ENCODE measurements around the gene CTXN1. TPM values are rescaled to one million over a fixed set of nuclear protein-coding genes. Genes with fewer than 3 reads are reported as not detected.

The CTXN1 gene
- total RNA-seq, 3 donors from 2014 or later (not counting 1 experiment from before 2014, with no cell fraction given) = 0.39 TPM; not detected in 2

DNA sequence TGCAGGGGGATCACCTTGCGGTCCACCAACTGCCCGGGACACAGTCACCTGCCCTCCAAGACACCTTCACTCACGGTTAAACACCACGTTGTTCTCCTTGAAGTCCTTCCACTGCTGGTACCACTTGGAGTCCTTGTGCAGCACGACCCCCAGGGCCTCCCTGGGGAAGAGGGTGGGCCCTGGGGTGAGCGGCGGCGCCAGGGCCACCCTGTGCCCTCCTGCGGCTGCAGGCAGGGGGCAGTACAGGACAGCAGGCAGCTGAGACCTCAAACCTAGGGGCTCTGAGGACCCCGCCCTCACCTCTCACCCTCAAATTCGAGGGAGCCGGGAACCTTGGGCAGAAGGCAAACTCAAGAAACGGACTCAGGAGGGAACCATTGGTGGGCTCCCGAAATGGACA lies 7.5 kb upstream of the CTXN1 start:
- 89% methylated on average over 14 of the region's 14 CpGs for WGBS (ENCODE audit: insufficient coverage)
- Histone ChIP-seq H3K36me3 (ENCODE audit: control insufficient read depth, insufficient read depth, low read length) (peaks cover 64% of the 10 kb centered on the region), H3K9me3 (ENCODE audit: control insufficient read depth, insufficient read depth, low read length) (no peaks in the 10 kb centered on the region), H3K4me3 (ENCODE audit: low read length) (no peak overlapping the region), H3K27me3 (ENCODE audit: control insufficient read depth, insufficient read depth, low read length) (no peaks in the 10 kb centered on the region), H3K27ac (ENCODE audit: low read length) (no peak overlapping the region), H3K4me1 (ENCODE audit: control insufficient read depth, insufficient read depth, low read length) (peaks cover 9% of the 10 kb centered on the region)
- Mint-ChIP-seq H3K4me1 (peaks cover 0 to 8% of the 10 kb centered on the region in 2 donors), H3K27ac (no peak overlapping the region), H3K9me3 (no peaks in the 10 kb centered on the region), H3K27me3 (ENCODE audit: low read depth in 2 of 2) (no peaks in the 10 kb centered on the region), H3K4me3 (no peak overlapping the region), H3K36me3 (no peaks in the 10 kb centered on the region)
- DNase-seq (peak in 1 of 2 donors; percentile 14), ATAC-seq (no peak)
- intact Hi-C loops (cut with micrococcal nuclease) = no loop called here
- TF ChIP-seq, protein P1, sequence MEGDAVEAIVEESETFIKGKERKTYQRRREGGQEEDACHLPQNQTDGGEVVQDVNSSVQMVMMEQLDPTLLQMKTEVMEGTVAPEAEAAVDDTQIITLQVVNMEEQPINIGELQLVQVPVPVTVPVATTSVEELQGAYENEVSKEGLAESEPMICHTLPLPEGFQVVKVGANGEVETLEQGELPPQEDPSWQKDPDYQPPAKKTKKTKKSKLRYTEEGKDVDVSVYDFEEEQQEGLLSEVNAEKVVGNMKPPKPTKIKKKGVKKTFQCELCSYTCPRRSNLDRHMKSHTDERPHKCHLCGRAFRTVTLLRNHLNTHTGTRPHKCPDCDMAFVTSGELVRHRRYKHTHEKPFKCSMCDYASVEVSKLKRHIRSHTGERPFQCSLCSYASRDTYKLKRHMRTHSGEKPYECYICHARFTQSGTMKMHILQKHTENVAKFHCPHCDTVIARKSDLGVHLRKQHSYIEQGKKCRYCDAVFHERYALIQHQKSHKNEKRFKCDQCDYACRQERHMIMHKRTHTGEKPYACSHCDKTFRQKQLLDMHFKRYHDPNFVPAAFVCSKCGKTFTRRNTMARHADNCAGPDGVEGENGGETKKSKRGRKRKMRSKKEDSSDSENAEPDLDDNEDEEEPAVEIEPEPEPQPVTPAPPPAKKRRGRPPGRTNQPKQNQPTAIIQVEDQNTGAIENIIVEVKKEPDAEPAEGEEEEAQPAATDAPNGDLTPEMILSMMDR (IDR thresholded peaks at IDR 0.05) = no peak

DNA sequence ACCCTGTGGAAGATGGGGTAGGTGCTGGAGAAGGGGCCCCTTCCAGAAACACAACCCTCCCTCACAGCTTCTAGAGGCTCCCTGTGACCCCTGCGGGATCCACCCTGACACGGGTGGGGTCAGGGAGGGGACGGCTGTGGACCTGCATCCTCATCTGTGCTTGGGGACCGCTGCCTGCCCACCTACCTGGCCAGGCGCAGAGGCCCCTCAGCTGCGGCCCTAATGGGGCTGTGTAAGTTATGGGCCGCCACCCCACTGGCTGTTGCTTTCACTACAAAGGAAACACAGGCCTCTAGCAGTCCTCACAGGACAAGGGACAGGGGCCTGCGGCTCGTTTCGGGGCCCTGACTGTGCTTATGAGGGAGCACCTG lies 7.0 kb upstream of the CTXN1 start:
- Mint-ChIP-seq H3K36me3 (no peaks in the 10 kb centered on the region), H3K9me3 (no peaks in the 10 kb centered on the region)
- no peak for DNase-seq

DNA sequence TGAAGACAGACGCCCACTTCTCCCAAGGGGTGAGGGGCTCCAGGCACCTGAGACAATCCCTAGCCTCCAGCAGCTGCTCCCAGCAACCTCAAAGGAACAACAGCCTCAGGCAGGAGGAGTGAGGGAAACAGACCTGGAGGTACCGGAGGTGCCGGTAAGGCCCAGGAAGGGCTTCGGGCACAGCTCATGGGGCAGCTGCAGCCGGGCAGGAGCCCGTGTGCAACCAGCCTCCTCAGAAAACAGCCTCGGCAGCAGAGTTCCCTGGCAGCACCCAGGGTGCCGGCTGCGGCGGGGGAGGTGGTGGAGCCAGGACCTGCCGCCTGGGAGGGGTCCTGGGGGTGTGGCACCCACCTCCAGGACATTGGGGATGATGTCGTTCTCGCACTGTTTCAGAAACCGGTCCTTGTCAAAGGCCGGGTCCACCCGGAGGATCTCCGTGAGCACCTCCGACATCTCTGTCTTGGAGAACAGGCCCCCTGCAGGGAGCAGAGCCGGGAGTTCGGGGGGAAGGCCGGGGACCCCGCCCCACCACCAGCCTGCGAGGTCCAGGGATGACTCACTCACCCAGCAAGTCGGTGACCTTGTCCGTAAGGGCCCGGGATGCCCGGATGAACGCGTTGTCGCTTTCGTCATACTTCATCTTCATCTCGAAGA lies 6.5 kb upstream of the CTXN1 start:
- Histone ChIP-seq H3K27ac (ENCODE audit: low read length) (no peak overlapping the region), H3K4me3 (ENCODE audit: low read length) (no peak overlapping the region), H3K4me1 (ENCODE audit: control insufficient read depth, insufficient read depth, low read length) (peaks cover 9% of the 10 kb centered on the region), H3K36me3 (ENCODE audit: control insufficient read depth, insufficient read depth, low read length) (peaks cover 59% of the 10 kb centered on the region), H3K9me3 (ENCODE audit: control insufficient read depth, insufficient read depth, low read length) (no peaks in the 10 kb centered on the region), H3K27me3 (ENCODE audit: control insufficient read depth, insufficient read depth, low read length) (no peaks in the 10 kb centered on the region)
- Mint-ChIP-seq H3K27ac (no peak overlapping the region), H3K4me1 (peaks cover 0 to 8% of the 10 kb centered on the region in 2 donors), H3K4me3 (no peak overlapping the region), H3K36me3 (no peaks in the 10 kb centered on the region), H3K27me3 (ENCODE audit: low read depth in 2 of 2) (no peaks in the 10 kb centered on the region), H3K9me3 (no peaks in the 10 kb centered on the region)
- TF ChIP-seq, protein P1 (IDR thresholded peaks at IDR 0.05) = no peak
- 97% methylated on average over 31 of the region's 32 CpGs for WGBS (ENCODE audit: insufficient coverage)
- no peak for ATAC-seq
- no peak for DNase-seq
- intact Hi-C loops (cut with micrococcal nuclease) = no loop called here

More for the DNA sequence above, 7.0 kb upstream of the CTXN1 start:
- H3K4me3 ChIP-seq (ENCODE audit: low read length) = no peak overlapping the region
- H3K36me3 ChIP-seq (ENCODE audit: control insufficient read depth, insufficient read depth, low read length) = peaks cover 62% of the 10 kb centered on the region
- no peak overlapping the region for H3K27ac ChIP-seq (ENCODE audit: low read length)
- H3K4me1 ChIP-seq (ENCODE audit: control insufficient read depth, insufficient read depth, low read length) = peaks cover 9% of the 10 kb centered on the region
- ATAC-seq = no peak
- TF ChIP-seq, protein P1 (IDR thresholded peaks at IDR 0.05) = no peak
- no peak overlapping the region for H3K4me3 Mint-ChIP-seq
- no peaks in the 10 kb centered on the region for H3K9me3 ChIP-seq (ENCODE audit: control insufficient read depth, insufficient read depth, low read length)
- no peaks in the 10 kb centered on the region for H3K27me3 ChIP-seq (ENCODE audit: control insufficient read depth, insufficient read depth, low read length)
- no peaks in the 10 kb centered on the region for H3K27me3 Mint-ChIP-seq (ENCODE audit: low read depth in 2 of 2)
- H3K27ac Mint-ChIP-seq = no peak overlapping the region
- H3K4me1 Mint-ChIP-seq = peaks cover 0 to 8% of the 10 kb centered on the region in 2 donors
- intact Hi-C loops (cut with micrococcal nuclease) = no loop called here
- 93% methylated on average over 10 of the region's 10 CpGs for WGBS (ENCODE audit: insufficient coverage)

Measured in natural killer cell (primary cell).